ENCODE data around the gene NOP14.
"Not testable (repeated sequence)": the region's sequence is repeated elsewhere in the genome, so short reads cannot be mapped to it uniquely, and the experiment has no call there.

- TF ChIP-seq EZH2phosphoT487 (IDR thresholded peaks at IDR 0.05; ENCODE audit: insufficient read depth, low read depth); EZH2 (IDR thresholded peaks at IDR 0.05; ENCODE audit: insufficient read depth, poor library complexity, severe bottlenecking): not testable (repeated sequence)
Observed at GRCh38 chr4:2916696-2917095, 46.5 kb downstream of the NOP14 start.
